Measurements from ENCODE around the gene SRRM1. TPM values are rescaled to one million over a fixed set of nuclear protein-coding genes. Genes with fewer than 3 reads are reported as not detected.

Gene SRRM1
- polyA plus RNA-seq, 1 donor (not counting 4 experiments of a cell fraction or from before 2014, with no cell fraction given), result 56.1 TPM

DNA sequence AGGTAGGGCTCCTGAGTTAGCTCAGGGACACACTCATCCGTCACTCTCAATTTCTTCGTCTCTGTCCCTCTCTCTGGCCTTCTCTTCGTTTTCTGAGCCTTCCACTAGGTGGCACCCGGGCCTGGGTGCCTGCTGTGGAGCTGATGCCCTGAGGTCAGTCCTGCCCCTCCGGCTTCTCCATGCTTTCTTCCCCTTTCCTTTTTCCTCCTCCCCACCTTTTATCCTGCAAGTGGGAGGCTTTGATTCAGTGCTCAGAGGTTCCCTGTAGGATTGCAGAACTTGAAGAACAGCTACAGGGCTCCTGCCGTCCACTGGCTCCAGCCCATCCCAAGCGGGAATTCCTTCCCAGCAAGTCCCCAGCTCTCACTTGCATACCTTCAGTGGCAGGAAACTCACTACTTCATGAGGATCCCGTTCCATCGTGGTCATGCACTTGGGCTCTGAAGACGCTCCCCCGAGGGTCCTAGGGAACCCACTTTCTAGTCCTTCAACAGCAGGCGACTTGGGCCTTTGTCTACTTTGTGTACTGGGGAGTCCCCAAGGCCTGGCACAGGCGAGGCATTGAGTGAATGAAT, 45.6 kb downstream of the SRRM1 start:
- Histone ChIP-seq H2AFZ (ENCODE audit: control insufficient read depth, low read length) (peak overlapping the region; percentile 42), H3K27me3 (ENCODE audit: control insufficient read depth, extremely low read depth, insufficient read depth, low read length) (no peaks in the 10 kb centered on the region), H3K4me3 (ENCODE audit: control insufficient read depth in 2 of 3, extremely low read depth in 1 of 3, insufficient read depth in 2 of 3, low read depth in 1 of 3, low read length in 3 of 3) (no peak overlapping the region), H3K79me2 (ENCODE audit: control insufficient read depth, insufficient read depth, low read length) (no peaks in the 10 kb centered on the region), H3K9ac (ENCODE audit: control insufficient read depth, extremely low read depth, insufficient read depth, low read length) (no peak overlapping the region), H3K9me1 (ENCODE audit: control insufficient read depth, extremely low read depth, insufficient read depth, low read length) (no peaks in the 10 kb centered on the region), H3K4me1 (ENCODE audit: control insufficient read depth, extremely low read depth, insufficient read depth, low read length) (peaks cover 5% of the 10 kb centered on the region), H3K27ac (ENCODE audit: control insufficient read depth, insufficient read depth, low read length) (no peak overlapping the region), H3K4me2 (ENCODE audit: control insufficient read depth, extremely low read depth, insufficient read depth, low read depth, low read length) (no peak overlapping the region), H3K36me3 (ENCODE audit: control insufficient read depth in 2 of 2, extremely low read depth in 1 of 2, insufficient read depth in 2 of 2, low read length in 2 of 2) (no peaks in the 10 kb centered on the region), H3K9me3 (ENCODE audit: control insufficient read depth, low read depth, low read length) (no peaks in the 10 kb centered on the region), H4K20me1 (ENCODE audit: control insufficient read depth, extremely low read depth, insufficient read depth, low read length) (no peaks in the 10 kb centered on the region)
- DNase-seq (ENCODE audit: low read depth, low spot score), result no peak
- peak; percentile 55 for FAIRE-seq
- dilution Hi-C loops (cut with MboI; ENCODE audit: extremely low pct_ligation_motif_present, low sequenced_read_pairs), result no loop called here
- TF ChIP-seq EZH2 (IDR thresholded peaks at IDR 0.05; ENCODE audit: low read length), result no peak
- TF ChIP-seq, protein P1, sequence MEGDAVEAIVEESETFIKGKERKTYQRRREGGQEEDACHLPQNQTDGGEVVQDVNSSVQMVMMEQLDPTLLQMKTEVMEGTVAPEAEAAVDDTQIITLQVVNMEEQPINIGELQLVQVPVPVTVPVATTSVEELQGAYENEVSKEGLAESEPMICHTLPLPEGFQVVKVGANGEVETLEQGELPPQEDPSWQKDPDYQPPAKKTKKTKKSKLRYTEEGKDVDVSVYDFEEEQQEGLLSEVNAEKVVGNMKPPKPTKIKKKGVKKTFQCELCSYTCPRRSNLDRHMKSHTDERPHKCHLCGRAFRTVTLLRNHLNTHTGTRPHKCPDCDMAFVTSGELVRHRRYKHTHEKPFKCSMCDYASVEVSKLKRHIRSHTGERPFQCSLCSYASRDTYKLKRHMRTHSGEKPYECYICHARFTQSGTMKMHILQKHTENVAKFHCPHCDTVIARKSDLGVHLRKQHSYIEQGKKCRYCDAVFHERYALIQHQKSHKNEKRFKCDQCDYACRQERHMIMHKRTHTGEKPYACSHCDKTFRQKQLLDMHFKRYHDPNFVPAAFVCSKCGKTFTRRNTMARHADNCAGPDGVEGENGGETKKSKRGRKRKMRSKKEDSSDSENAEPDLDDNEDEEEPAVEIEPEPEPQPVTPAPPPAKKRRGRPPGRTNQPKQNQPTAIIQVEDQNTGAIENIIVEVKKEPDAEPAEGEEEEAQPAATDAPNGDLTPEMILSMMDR (optimal IDR thresholded peaks at IDR 0.05 in 1 of 3, IDR thresholded peaks at IDR 0.05 in 1 of 3, conservative IDR thresholded peaks at IDR 0.05 in 1 of 3; ENCODE audit: extremely low read depth in 1 of 3, insufficient read depth in 2 of 3, low read length in 3 of 3), result peak; percentile 87 to 91 (median 90)

DNA sequence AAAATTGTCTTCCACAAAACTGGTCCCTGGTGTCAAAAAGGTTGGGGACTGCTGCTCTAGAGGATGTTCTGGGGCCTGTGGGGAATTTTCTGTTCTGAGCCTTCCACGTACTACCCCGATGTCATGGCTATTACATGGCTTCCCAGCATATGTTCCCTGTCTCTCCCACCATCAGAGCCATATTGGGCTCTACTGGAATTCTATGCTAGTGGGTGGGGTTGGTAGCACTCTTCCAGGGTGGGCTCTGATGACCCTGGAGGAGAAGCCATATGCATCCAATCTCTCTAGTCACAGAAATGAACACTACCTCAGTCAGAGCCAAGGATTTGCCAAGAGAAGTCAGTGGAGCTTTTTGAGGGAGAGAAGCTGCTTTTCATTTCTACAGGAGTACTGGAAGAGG, 47.9 kb downstream of the SRRM1 start:
- Histone ChIP-seq H3K9me3 (ENCODE audit: control insufficient read depth, low read depth, low read length) (no peaks in the 10 kb centered on the region), H3K9ac (ENCODE audit: control insufficient read depth, extremely low read depth, insufficient read depth, low read length) (no peak overlapping the region), H3K79me2 (ENCODE audit: control insufficient read depth, insufficient read depth, low read length) (no peaks in the 10 kb centered on the region), H3K4me3 (ENCODE audit: control insufficient read depth in 2 of 3, extremely low read depth in 1 of 3, insufficient read depth in 2 of 3, low read depth in 1 of 3, low read length in 3 of 3) (no peak overlapping the region), H3K27me3 (ENCODE audit: control insufficient read depth, extremely low read depth, insufficient read depth, low read length) (no peaks in the 10 kb centered on the region), H2AFZ (ENCODE audit: control insufficient read depth, low read length) (no peak overlapping the region), H3K27ac (ENCODE audit: control insufficient read depth, insufficient read depth, low read length) (no peak overlapping the region), H3K9me1 (ENCODE audit: control insufficient read depth, extremely low read depth, insufficient read depth, low read length) (no peaks in the 10 kb centered on the region), H3K4me1 (ENCODE audit: control insufficient read depth, extremely low read depth, insufficient read depth, low read length) (peaks cover 3% of the 10 kb centered on the region), H3K4me2 (ENCODE audit: control insufficient read depth, extremely low read depth, insufficient read depth, low read depth, low read length) (no peak overlapping the region), H4K20me1 (ENCODE audit: control insufficient read depth, extremely low read depth, insufficient read depth, low read length) (no peaks in the 10 kb centered on the region), H3K36me3 (ENCODE audit: control insufficient read depth in 2 of 2, extremely low read depth in 1 of 2, insufficient read depth in 2 of 2, low read length in 2 of 2) (no peaks in the 10 kb centered on the region)
- no peak for TF ChIP-seq EZH2 (IDR thresholded peaks at IDR 0.05; ENCODE audit: low read length)
- TF ChIP-seq, protein P1 (optimal IDR thresholded peaks at IDR 0.05 in 1 of 3, IDR thresholded peaks at IDR 0.05 in 1 of 3, conservative IDR thresholded peaks at IDR 0.05 in 1 of 3; ENCODE audit: extremely low read depth in 1 of 3, insufficient read depth in 2 of 3, low read length in 3 of 3), result no peak
- FAIRE-seq (no peak), DNase-seq (ENCODE audit: low read depth, low spot score) (no peak)
- dilution Hi-C loops (cut with MboI; ENCODE audit: extremely low pct_ligation_motif_present, low sequenced_read_pairs), result no loop called here
